Nephron (organoid): ENCODE results near the gene FADS6.

Experiments
- H3K27ac Mint-ChIP-seq, 3 experiments: 2 replicates each; pipeline ENCODE4 v1.8.0; 2020; ENCODE audit warnings: mixed read lengths in 3 of 3, mild to moderate bottlenecking in 2 of 3, moderate library complexity in 1 of 3
- H3K27me3 Mint-ChIP-seq: 2 replicates; pipeline ENCODE4 v1.8.0; 2021; ENCODE audit warnings: low read depth, mild to moderate bottlenecking, moderate library complexity, mixed read lengths
- H3K36me3 Mint-ChIP-seq: 2 replicates; pipeline ENCODE4 v1.8.0; 2020; ENCODE audit warnings: low read depth, mixed read lengths
- H3K4me1 Mint-ChIP-seq: 2 replicates; pipeline ENCODE4 v1.8.0; 2020; ENCODE audit warnings: mixed read lengths
- H3K4me3 Mint-ChIP-seq, 3 experiments: 2 replicates each; pipeline ENCODE4 v1.8.0; 2020; ENCODE audit warnings: mild to moderate bottlenecking in 3 of 3, mixed read lengths in 3 of 3, moderate library complexity in 2 of 3
- H3K9me3 Mint-ChIP-seq: 2 replicates; pipeline ENCODE4 v1.8.0; 2020; ENCODE audit warnings: mixed read lengths
- TF ChIP-seq, protein P1 (sequence below), 3 experiments: fragments of 200-600 bp; sonication (generic); IDR thresholded peaks; one replicate each; pipeline ENCODE4 v1.5.0; 2021; ENCODE audit warnings: antibody characterized with exemption in 3 of 3; ENCODE audit not compliant: unreplicated experiment in 3 of 3

Gene FADS6

GRCh38 chr17:74922172-74922571, 28.7 kb upstream of the FADS6 start:
- Mint-ChIP-seq H3K27me3 (peaks cover 77% of the 10 kb centered on the region), H3K4me1 (no peaks in the 10 kb centered on the region), H3K4me3 (peak overlapping the region; percentile 61 to 74 (median 72)), H3K36me3 (no peaks in the 10 kb centered on the region), H3K27ac (no peak overlapping the region), H3K9me3 (no peaks in the 10 kb centered on the region)
- TF ChIP-seq, protein P1, sequence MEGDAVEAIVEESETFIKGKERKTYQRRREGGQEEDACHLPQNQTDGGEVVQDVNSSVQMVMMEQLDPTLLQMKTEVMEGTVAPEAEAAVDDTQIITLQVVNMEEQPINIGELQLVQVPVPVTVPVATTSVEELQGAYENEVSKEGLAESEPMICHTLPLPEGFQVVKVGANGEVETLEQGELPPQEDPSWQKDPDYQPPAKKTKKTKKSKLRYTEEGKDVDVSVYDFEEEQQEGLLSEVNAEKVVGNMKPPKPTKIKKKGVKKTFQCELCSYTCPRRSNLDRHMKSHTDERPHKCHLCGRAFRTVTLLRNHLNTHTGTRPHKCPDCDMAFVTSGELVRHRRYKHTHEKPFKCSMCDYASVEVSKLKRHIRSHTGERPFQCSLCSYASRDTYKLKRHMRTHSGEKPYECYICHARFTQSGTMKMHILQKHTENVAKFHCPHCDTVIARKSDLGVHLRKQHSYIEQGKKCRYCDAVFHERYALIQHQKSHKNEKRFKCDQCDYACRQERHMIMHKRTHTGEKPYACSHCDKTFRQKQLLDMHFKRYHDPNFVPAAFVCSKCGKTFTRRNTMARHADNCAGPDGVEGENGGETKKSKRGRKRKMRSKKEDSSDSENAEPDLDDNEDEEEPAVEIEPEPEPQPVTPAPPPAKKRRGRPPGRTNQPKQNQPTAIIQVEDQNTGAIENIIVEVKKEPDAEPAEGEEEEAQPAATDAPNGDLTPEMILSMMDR (IDR thresholded peaks at IDR 0.05; ENCODE audit: unreplicated experiment in 3 of 3): no peak

GRCh38 chr17:74921769-74922168, 28.3 kb upstream of the FADS6 start:
- TF ChIP-seq, protein P1 (IDR thresholded peaks at IDR 0.05; ENCODE audit: unreplicated experiment in 3 of 3): no peak
- H3K27me3 Mint-ChIP-seq: peaks cover 76% of the 10 kb centered on the region
- no peaks in the 10 kb centered on the region for H3K9me3 Mint-ChIP-seq
- no peaks in the 10 kb centered on the region for H3K4me1 Mint-ChIP-seq
- no peak overlapping the region for H3K4me3 Mint-ChIP-seq
- H3K27ac Mint-ChIP-seq: no peak overlapping the region
- no peaks in the 10 kb centered on the region for H3K36me3 Mint-ChIP-seq

- peak overlapping the region in 1 of 3 experiments; percentile 62 for H3K27ac Mint-ChIP-seq
- H3K4me1 Mint-ChIP-seq: no peaks in the 10 kb centered on the region
- TF ChIP-seq, protein P1 (IDR thresholded peaks at IDR 0.05; ENCODE audit: unreplicated experiment in 3 of 3): no peak
- no peaks in the 10 kb centered on the region for H3K9me3 Mint-ChIP-seq
- H3K27me3 Mint-ChIP-seq: peaks cover 74% of the 10 kb centered on the region
- peak overlapping the region; percentile 55 to 71 (median 60) for H3K4me3 Mint-ChIP-seq
- no peaks in the 10 kb centered on the region for H3K36me3 Mint-ChIP-seq
These were observed 27.7 kb upstream of the FADS6 start for GRCh38 chr17:74921026-74921681.

- Mint-ChIP-seq H3K4me1 (no peaks in the 10 kb centered on the region), H3K27me3 (peaks cover 69% of the 10 kb centered on the region), H3K9me3 (no peaks in the 10 kb centered on the region), H3K4me3 (peak overlapping the region; percentile 55 to 71 (median 60)), H3K27ac (peak overlapping the region in 1 of 3 experiments; percentile 62), H3K36me3 (no peaks in the 10 kb centered on the region)
- TF ChIP-seq, protein P1 (IDR thresholded peaks at IDR 0.05; ENCODE audit: unreplicated experiment in 3 of 3): no peak
These were observed 27.2 kb upstream of the FADS6 start for GRCh38 chr17:74920642-74921025.

GRCh38 chr17:74920306-74920620, 26.8 kb upstream of the FADS6 start:
- TF ChIP-seq, protein P1 (IDR thresholded peaks at IDR 0.05; ENCODE audit: unreplicated experiment in 3 of 3): no peak
- H3K9me3 Mint-ChIP-seq: no peaks in the 10 kb centered on the region
- H3K4me3 Mint-ChIP-seq: no peak overlapping the region
- H3K36me3 Mint-ChIP-seq: no peaks in the 10 kb centered on the region
- H3K27ac Mint-ChIP-seq: no peak overlapping the region
- H3K27me3 Mint-ChIP-seq: peaks cover 65% of the 10 kb centered on the region
- H3K4me1 Mint-ChIP-seq: no peaks in the 10 kb centered on the region
